Glutamatergic neuron (in vitro differentiated cells): ENCODE measurements around the gene TMEM234. TPM values are rescaled to one million over a fixed set of nuclear protein-coding genes. Genes with fewer than 3 reads are reported as not detected.

Experiments used
- DNase-seq: peaks from one replicate; pipeline ENCODE4 v3.0.0; 2022
- H3K27ac Mint-ChIP-seq: one replicate; pipeline ENCODE4 v1.8.0; 2020; ENCODE audit warnings: mild to moderate bottlenecking, mixed read lengths, inconsistent platforms; ENCODE audit not compliant: unreplicated experiment
- H3K27me3 Mint-ChIP-seq: one replicate; pipeline ENCODE4 v1.8.0; 2020; ENCODE audit warnings: mild to moderate bottlenecking, moderate library complexity, mixed read lengths, inconsistent platforms; ENCODE audit not compliant: unreplicated experiment
- H3K36me3 Mint-ChIP-seq: one replicate; pipeline ENCODE4 v1.8.0; 2020; ENCODE audit warnings: mild to moderate bottlenecking, mixed read lengths, inconsistent platforms; ENCODE audit not compliant: unreplicated experiment
- H3K4me1 Mint-ChIP-seq: one replicate; pipeline ENCODE4 v1.8.0; 2020; ENCODE audit warnings: mild to moderate bottlenecking, low read depth, mixed read lengths, inconsistent platforms; ENCODE audit not compliant: unreplicated experiment
- H3K4me3 Mint-ChIP-seq: one replicate; pipeline ENCODE4 v1.8.0; 2020; ENCODE audit warnings: mild to moderate bottlenecking, mixed read lengths, inconsistent platforms; ENCODE audit not compliant: unreplicated experiment
- H3K9me3 Mint-ChIP-seq: one replicate; pipeline ENCODE4 v1.8.0; 2020; ENCODE audit warnings: mild to moderate bottlenecking, moderate library complexity, mixed read lengths, inconsistent platforms; ENCODE audit not compliant: unreplicated experiment
- CTCF ChIP-seq: fragments of 200-600 bp; sonication (generic); IDR thresholded peaks from one replicate; pipeline ENCODE4 v1.5.0; 2021; ENCODE audit not compliant: partially characterized antibody, unreplicated experiment
- total RNA-seq: library from RNA; stranded (reverse); fragmentation: NEBNext Ultra II Directional; extraction: Animal tissue kit (Norgen Biotek cat#: 25700); gene quantifications from one replicate; pipeline ENCODE4 v1.2.1, GENCODE V29; 2021; ENCODE audit not compliant: unreplicated experiment

The TMEM234 gene
- total RNA-seq, 1 donor from 2014 or later = 21.8 TPM

DNA sequence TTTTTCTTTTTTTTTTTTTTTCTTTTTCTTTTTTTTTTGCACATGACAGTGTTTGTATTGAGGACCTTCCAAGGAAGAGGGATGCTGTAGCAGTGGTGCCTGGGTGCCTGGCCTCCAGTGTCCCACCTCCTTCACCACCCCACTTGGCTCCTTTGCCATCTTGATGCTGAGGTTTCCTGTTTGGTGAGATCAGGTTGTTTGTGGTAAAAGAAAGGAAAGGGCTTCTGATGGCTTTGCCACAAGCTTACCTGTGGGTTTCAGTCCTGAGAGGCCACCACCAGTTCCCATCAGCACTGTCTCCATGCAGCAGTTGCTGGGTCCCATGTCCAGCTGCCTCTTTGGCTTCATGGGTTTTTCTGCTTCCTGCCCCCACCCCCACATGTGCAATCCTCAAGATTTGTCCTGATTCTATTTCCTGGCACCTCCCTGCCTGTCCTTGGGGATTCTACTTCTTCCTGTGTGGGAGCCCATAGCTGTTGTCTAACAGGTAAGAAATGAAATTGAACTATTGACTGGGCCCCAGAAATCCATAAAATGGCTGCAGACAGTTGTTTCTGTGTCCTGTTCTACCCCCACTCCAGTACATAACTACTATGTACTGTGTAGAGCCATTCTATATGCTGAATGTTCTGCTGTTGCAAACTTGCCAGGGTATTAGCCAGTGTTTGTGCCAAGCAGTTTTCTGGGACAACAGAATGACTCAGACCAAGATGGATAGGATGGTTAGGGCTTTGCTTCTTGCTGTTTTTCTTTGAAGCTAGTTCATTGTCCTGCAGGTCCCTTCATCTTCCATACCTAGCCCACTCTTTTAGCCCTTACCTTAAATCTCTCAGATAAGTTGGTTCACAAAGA is 26.0 kb downstream of the TMEM234 start:
- no peak for TF ChIP-seq CTCF
- no peaks in the 10 kb centered on the region for H3K36me3 Mint-ChIP-seq
- H3K27ac Mint-ChIP-seq = no peak overlapping the region
- H3K4me3 Mint-ChIP-seq = no peak overlapping the region
- peaks cover 8% of the 10 kb centered on the region for H3K27me3 Mint-ChIP-seq
- H3K4me1 Mint-ChIP-seq = peaks cover 26% of the 10 kb centered on the region
- DNase-seq = no peak
- peaks cover 9% of the 10 kb centered on the region for H3K9me3 Mint-ChIP-seq

GRCh38 chr1:32195531-32195930 is 26.6 kb downstream of the TMEM234 start:
- Mint-ChIP-seq H3K9me3 (peaks cover 9% of the 10 kb centered on the region), H3K27ac (no peak overlapping the region), H3K36me3 (no peaks in the 10 kb centered on the region), H3K4me1 (peaks cover 26% of the 10 kb centered on the region), H3K4me3 (no peak overlapping the region), H3K27me3 (peaks cover 8% of the 10 kb centered on the region)
- TF ChIP-seq CTCF = no peak
- no peak for DNase-seq

DNA sequence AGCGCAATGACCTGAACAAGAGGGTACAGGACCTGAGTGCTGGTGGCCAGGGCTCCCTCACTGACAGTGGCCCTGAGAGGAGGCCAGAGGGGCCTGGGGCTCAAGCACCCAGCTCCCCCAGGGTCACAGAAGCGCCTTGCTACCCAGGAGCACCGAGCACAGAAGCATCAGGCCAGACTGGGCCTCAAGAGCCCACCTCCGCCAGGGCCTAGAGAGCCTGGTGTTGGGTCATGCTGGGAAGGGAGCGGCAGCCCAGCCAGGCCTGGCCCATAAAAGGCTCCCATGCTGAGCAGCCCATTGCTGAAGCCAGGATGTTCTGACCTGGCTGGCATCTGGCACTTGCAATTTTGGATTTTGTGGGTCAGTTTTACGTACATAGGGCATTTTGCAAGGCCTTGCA is 27.2 kb downstream of the TMEM234 start:
- H3K36me3 Mint-ChIP-seq = no peaks in the 10 kb centered on the region

DNA sequence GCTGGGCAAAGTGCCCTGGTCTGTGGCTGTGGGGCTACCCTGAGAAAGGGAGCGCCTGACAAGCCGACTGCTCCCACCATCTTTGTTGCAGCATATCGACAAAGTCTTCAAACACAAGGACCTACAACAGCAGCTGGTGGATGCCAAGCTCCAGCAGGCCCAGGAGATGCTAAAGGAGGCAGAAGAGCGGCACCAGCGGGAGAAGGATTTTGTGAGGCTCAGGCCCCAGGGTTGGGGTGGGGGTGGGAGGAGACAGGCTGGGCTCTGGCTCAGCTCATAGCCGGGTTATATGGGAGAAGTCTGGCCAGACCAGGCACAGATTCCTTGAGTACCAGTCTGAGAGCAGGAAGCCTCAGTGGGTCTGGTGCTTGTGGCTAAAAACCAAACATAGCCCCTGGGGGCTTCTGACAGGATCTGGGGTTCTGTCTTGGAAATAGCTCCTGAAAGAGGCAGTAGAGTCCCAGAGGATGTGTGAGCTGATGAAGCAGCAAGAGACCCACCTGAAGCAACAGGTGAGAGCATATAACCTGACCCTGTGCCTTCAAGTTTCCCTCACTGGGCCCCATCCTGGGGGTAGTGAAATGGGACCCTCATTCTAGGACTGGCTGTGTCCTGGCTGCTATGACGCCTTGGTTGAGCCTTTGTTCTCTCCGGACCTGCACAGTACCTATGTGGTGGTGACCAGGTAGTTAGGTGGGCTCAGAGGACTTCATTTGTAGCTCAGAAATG is 29.8 kb downstream of the TMEM234 start:
- Mint-ChIP-seq H3K4me3 (no peak overlapping the region), H3K4me1 (peaks cover 5% of the 10 kb centered on the region), H3K9me3 (peaks cover 4% of the 10 kb centered on the region), H3K27me3 (peaks cover 2% of the 10 kb centered on the region), H3K27ac (no peak overlapping the region), H3K36me3 (no peaks in the 10 kb centered on the region)
- DNase-seq = no peak
- TF ChIP-seq CTCF = no peak

More for the DNA sequence above, 27.2 kb downstream of the TMEM234 start:
- Mint-ChIP-seq H3K27me3 (peaks cover 3% of the 10 kb centered on the region), H3K9me3 (peaks cover 9% of the 10 kb centered on the region), H3K27ac (no peak overlapping the region), H3K4me1 (peaks cover 23% of the 10 kb centered on the region), H3K4me3 (no peak overlapping the region)
- no peak for DNase-seq
- TF ChIP-seq CTCF = no peak

- no peak for TF ChIP-seq CTCF
- Mint-ChIP-seq H3K27ac (no peak overlapping the region), H3K4me1 (peaks cover 3% of the 10 kb centered on the region), H3K27me3 (peaks cover 2% of the 10 kb centered on the region), H3K36me3 (no peaks in the 10 kb centered on the region), H3K9me3 (no peaks in the 10 kb centered on the region), H3K4me3 (no peak overlapping the region)
- no peak for DNase-seq
Measured at GRCh38 chr1:32187850-32188249, 34.3 kb downstream of the TMEM234 start.
